ENCODE data around the gene RSPRY1. TPM values are rescaled to one million over a fixed set of nuclear protein-coding genes. Genes with fewer than 3 reads are reported as not detected.
A peak's percentile ranks its signal among the peaks of the same experiment; 100 is the strongest.

Gene RSPRY1
- total and polyA plus RNA-seq, 2 donors (not counting 1 experiment from before 2014, with no cell fraction given) = 36.5 to 51.9 TPM

DNA sequence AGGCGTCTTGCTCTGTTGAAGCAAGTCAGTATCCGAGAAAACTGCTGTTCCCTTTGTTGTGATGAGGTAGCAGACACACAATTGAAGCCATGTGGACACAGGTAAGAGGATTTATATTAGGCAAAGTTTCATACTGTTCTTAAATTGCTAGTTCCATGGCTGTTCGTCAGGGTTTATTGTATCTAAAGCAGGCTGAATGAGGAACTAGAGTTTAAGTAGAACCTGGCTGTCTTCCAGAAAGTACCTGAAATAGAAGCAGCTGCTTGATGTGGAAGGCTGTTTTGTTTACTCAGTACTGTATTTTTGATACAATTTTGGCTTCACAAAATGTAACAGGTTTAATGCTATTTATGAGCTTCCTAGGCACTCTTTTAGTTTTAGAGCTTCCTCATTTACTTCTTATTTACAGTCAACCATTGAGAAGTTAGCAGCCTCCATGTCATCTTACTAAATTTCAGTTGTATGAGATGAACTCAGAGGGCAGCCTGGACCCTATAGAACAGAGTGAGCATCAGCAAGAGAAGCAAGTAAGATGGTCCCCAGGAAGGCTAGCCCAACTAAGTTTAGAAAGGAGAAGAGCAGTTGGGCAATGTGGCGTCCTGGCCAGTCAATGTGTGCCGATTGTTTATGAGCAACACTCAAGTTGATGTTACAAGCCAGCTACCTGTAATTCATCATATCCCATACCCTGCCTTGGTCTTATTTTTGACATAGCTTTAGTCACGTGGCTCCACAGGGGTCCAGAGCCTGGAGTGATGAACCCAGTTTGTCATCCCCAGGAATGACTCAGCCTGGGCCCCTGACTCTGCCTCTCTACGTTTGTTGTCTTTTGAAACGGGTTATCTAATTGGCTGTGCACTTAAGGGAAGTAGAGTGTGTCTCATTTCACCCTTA, 49.2 kb downstream of the RSPRY1 start:
- no peak overlapping the region for H3K4me3 ChIP-seq (replicated peaks in 1 of 4; ENCODE audit: control extremely low read depth in 1 of 4, insufficient read depth in 1 of 4, low read depth in 3 of 4, low read length in 4 of 4)
- H3K9ac ChIP-seq (ENCODE audit: insufficient read depth, low read length) = no peak overlapping the region
- no peak overlapping the region for H3K27ac ChIP-seq (ENCODE audit: insufficient read depth, low read length)
- H3K4me1 ChIP-seq (ENCODE audit: control insufficient read depth, extremely low read depth, insufficient read depth, low read length) = no peaks in the 10 kb centered on the region
- H3K27me3 ChIP-seq (ENCODE audit: control insufficient read depth, insufficient read depth, low read length) = no peaks in the 10 kb centered on the region
- DNase-seq (ENCODE audit: low read depth in 2 of 2) = peak; percentile 44 to 74
- no peaks in the 10 kb centered on the region for H4K20me1 ChIP-seq (ENCODE audit: control insufficient read depth, extremely low read depth, insufficient read depth, low read length)
- H3K9me3 ChIP-seq (ENCODE audit: control insufficient read depth, insufficient read depth, low read depth, low read length) = no peaks in the 10 kb centered on the region
- H3K36me3 ChIP-seq (ENCODE audit: control insufficient read depth, insufficient read depth, low read length) = peaks cover 4% of the 10 kb centered on the region
- H3K4me2 ChIP-seq (ENCODE audit: extremely low read depth, insufficient read depth, low read length) = no peak overlapping the region
- TF ChIP-seq, protein P1, sequence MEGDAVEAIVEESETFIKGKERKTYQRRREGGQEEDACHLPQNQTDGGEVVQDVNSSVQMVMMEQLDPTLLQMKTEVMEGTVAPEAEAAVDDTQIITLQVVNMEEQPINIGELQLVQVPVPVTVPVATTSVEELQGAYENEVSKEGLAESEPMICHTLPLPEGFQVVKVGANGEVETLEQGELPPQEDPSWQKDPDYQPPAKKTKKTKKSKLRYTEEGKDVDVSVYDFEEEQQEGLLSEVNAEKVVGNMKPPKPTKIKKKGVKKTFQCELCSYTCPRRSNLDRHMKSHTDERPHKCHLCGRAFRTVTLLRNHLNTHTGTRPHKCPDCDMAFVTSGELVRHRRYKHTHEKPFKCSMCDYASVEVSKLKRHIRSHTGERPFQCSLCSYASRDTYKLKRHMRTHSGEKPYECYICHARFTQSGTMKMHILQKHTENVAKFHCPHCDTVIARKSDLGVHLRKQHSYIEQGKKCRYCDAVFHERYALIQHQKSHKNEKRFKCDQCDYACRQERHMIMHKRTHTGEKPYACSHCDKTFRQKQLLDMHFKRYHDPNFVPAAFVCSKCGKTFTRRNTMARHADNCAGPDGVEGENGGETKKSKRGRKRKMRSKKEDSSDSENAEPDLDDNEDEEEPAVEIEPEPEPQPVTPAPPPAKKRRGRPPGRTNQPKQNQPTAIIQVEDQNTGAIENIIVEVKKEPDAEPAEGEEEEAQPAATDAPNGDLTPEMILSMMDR (conservative IDR thresholded peaks at IDR 0.05 in 1 of 2, IDR thresholded peaks at IDR 0.05 in 1 of 2; ENCODE audit: low read depth in 1 of 2, low read length in 2 of 2) = no peak
- TF ChIP-seq EZH2 (IDR thresholded peaks at IDR 0.05; ENCODE audit: low read length, missing control alignments) = no peak
- H3K79me2 ChIP-seq (ENCODE audit: control insufficient read depth, insufficient read depth, low read length) = no peaks in the 10 kb centered on the region
- no peak overlapping the region for H2AFZ ChIP-seq (ENCODE audit: low read length)

DNA sequence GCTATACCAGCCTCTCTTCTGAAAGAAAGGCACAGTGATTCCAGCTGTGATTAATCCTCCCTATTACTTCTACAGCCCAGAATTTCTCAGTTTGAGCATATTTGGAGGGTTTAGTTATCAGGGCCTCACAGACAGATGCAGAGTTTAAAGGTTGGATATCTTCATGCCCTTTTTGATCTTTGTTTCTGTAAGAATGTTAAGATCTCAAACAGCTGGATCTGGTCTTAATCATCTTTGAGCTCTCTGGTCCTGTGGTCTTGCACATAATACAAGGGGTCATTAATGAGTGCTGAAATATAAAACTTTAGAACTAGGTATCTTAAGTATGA, 49.9 kb downstream of the RSPRY1 start:
- no peaks in the 10 kb centered on the region for H3K27me3 ChIP-seq (ENCODE audit: control insufficient read depth, insufficient read depth, low read length)
- DNase-seq (ENCODE audit: low read depth in 2 of 2) = no peak
- TF ChIP-seq EZH2 (IDR thresholded peaks at IDR 0.05; ENCODE audit: low read length, missing control alignments) = no peak
- TF ChIP-seq, protein P1 (conservative IDR thresholded peaks at IDR 0.05 in 1 of 2, IDR thresholded peaks at IDR 0.05 in 1 of 2; ENCODE audit: low read depth in 1 of 2, low read length in 2 of 2) = no peak
- H3K4me1 ChIP-seq (ENCODE audit: control insufficient read depth, extremely low read depth, insufficient read depth, low read length) = no peaks in the 10 kb centered on the region
- H4K20me1 ChIP-seq (ENCODE audit: control insufficient read depth, extremely low read depth, insufficient read depth, low read length) = no peaks in the 10 kb centered on the region
- H3K9ac ChIP-seq (ENCODE audit: insufficient read depth, low read length) = no peak overlapping the region
- no peak overlapping the region for H3K27ac ChIP-seq (ENCODE audit: insufficient read depth, low read length)
- no peak overlapping the region for H3K4me2 ChIP-seq (ENCODE audit: extremely low read depth, insufficient read depth, low read length)
- H3K9me3 ChIP-seq (ENCODE audit: control insufficient read depth, insufficient read depth, low read depth, low read length) = no peaks in the 10 kb centered on the region
- peaks cover 3% of the 10 kb centered on the region for H3K36me3 ChIP-seq (ENCODE audit: control insufficient read depth, insufficient read depth, low read length)
- H2AFZ ChIP-seq (ENCODE audit: low read length) = no peak overlapping the region
- H3K79me2 ChIP-seq (ENCODE audit: control insufficient read depth, insufficient read depth, low read length) = no peaks in the 10 kb centered on the region
- H3K4me3 ChIP-seq (replicated peaks in 1 of 4; ENCODE audit: control extremely low read depth in 1 of 4, insufficient read depth in 1 of 4, low read depth in 3 of 4, low read length in 4 of 4) = no peak overlapping the region

DNA sequence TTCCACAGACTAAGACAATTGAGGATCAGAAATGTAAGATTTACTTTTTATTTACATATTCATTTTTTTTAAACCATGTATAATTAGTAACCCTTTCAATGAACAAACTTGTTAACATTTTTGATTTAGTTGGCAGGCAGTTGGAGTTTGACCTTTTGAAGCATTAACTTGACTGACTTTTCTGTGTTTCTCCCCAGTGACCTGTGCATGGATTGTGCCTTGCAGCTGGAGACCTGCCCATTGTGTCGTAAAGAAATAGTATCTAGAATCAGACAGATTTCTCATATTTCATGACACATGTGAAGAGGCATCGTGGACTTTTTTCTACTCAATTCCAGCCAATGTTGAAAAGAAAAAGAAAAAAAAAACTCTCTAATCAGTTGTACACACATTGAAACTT, 52.6 kb downstream of the RSPRY1 start:
- TF ChIP-seq, protein P1 (conservative IDR thresholded peaks at IDR 0.05 in 1 of 2, IDR thresholded peaks at IDR 0.05 in 1 of 2; ENCODE audit: low read depth in 1 of 2, low read length in 2 of 2) = no peak
- TF ChIP-seq EZH2 (IDR thresholded peaks at IDR 0.05; ENCODE audit: low read length, missing control alignments) = no peak
- no peak overlapping the region for H3K4me2 ChIP-seq (ENCODE audit: extremely low read depth, insufficient read depth, low read length)
- no peak for DNase-seq (ENCODE audit: low read depth in 2 of 2)
- no peaks in the 10 kb centered on the region for H3K4me1 ChIP-seq (ENCODE audit: control insufficient read depth, extremely low read depth, insufficient read depth, low read length)
- no peak overlapping the region for H3K9ac ChIP-seq (ENCODE audit: insufficient read depth, low read length)
- peaks cover 3% of the 10 kb centered on the region for H3K36me3 ChIP-seq (ENCODE audit: control insufficient read depth, insufficient read depth, low read length)
- no peak overlapping the region for H2AFZ ChIP-seq (ENCODE audit: low read length)
- no peaks in the 10 kb centered on the region for H3K79me2 ChIP-seq (ENCODE audit: control insufficient read depth, insufficient read depth, low read length)
- no peaks in the 10 kb centered on the region for H3K27me3 ChIP-seq (ENCODE audit: control insufficient read depth, insufficient read depth, low read length)
- no peak overlapping the region for H3K4me3 ChIP-seq (replicated peaks in 1 of 4; ENCODE audit: control extremely low read depth in 1 of 4, insufficient read depth in 1 of 4, low read depth in 3 of 4, low read length in 4 of 4)
- H3K9me3 ChIP-seq (ENCODE audit: control insufficient read depth, insufficient read depth, low read depth, low read length) = no peaks in the 10 kb centered on the region
- no peaks in the 10 kb centered on the region for H4K20me1 ChIP-seq (ENCODE audit: control insufficient read depth, extremely low read depth, insufficient read depth, low read length)
- no peak overlapping the region for H3K27ac ChIP-seq (ENCODE audit: insufficient read depth, low read length)

All from fibroblast of lung (primary cell).